Neural progenitor cell (in vitro differentiated cells): ENCODE measurements around the gene RASGRP2.

Experiments used
- EZH2 ChIP-seq: fragments of 200-600 bp; sonication (generic); IDR thresholded peaks from 2 replicates; pipeline ENCODE4 v1.6.1; 2017; ENCODE audit warnings: antibody characterized with exemption, mild to moderate bottlenecking, moderate library complexity
- TF ChIP-seq, protein P1 (sequence below): fragments of 200-600 bp; sonication (generic); IDR thresholded peaks from 2 replicates; pipeline ENCODE4 v1.5.1; 2017; ENCODE audit warnings: antibody characterized with exemption, mild to moderate bottlenecking

DNA sequence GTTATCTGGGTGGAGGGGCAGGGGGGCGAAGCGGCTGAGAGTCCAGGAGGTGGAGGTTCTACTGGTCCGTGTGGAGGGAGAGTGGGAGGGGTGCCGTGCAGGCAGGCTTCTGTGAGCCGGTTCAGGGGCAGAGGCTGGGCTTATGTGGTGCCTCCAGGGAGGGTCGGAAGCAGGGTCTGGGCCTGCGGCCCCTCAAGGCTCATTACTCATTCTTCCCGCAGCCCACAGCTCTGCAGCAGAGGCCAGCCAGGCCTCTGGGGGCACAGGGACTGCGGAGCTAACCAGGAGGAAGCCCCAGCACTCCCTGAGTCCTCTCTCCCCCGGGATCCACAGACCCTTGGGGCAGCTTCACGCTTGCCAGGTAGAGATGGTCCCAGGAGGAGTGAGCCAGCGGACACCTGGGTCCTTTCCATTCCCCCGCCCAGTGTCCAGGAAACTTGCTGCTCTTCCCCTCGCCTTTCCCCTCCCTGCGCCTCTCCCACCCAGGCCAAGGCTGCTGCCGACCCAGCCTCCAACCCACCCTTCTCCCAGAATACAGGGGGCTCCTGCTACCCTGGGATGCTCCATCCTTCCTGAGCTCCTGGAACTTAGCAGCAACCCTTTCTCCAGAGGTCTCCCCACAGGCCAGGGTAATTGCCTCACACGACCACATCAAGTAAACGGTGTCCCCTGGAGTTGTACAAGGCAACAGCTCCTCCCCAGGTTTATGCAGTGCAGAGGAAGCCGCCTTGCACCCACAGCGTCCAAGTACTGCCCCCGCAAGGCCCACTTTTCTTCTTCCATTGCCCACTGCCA lies 27.3 kb downstream of the RASGRP2 start:
- TF ChIP-seq, protein P1, sequence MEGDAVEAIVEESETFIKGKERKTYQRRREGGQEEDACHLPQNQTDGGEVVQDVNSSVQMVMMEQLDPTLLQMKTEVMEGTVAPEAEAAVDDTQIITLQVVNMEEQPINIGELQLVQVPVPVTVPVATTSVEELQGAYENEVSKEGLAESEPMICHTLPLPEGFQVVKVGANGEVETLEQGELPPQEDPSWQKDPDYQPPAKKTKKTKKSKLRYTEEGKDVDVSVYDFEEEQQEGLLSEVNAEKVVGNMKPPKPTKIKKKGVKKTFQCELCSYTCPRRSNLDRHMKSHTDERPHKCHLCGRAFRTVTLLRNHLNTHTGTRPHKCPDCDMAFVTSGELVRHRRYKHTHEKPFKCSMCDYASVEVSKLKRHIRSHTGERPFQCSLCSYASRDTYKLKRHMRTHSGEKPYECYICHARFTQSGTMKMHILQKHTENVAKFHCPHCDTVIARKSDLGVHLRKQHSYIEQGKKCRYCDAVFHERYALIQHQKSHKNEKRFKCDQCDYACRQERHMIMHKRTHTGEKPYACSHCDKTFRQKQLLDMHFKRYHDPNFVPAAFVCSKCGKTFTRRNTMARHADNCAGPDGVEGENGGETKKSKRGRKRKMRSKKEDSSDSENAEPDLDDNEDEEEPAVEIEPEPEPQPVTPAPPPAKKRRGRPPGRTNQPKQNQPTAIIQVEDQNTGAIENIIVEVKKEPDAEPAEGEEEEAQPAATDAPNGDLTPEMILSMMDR: no peak
- TF ChIP-seq EZH2: no peak
